Naive thymus-derived CD4-positive, alpha-beta T cell (primary cell): Measurements from ENCODE around the gene SPAG16. TPM values are rescaled to one million over a fixed set of nuclear protein-coding genes. Genes with fewer than 3 reads are reported as not detected.

Source experiments
- ATAC-seq: fragments of 150-1000 bp; cut with Tn5 transposase; 2 replicates; pipeline ENCODE4 v1.10.0; 2021; ENCODE audit warnings: mild to moderate bottlenecking, moderate library complexity
- CTCF ChIA-PET: fragments of 350-600 bp; sonication (Branson Sonifier 250); formaldehyde crosslinking; loops from one replicate; lab custom pipeline; 2021; ENCODE audit warnings: antibody characterized with exemption; lab: Charles Lee
- POLR2A ChIA-PET: fragments of 350-600 bp; sonication (Branson Sonifier 250); formaldehyde crosslinking; loops from one replicate; lab custom pipeline; 2021; ENCODE audit warnings: antibody characterized with exemption, inconsistent platforms; lab: Charles Lee
- DNase-seq, 9 donors: peaks; one replicate each; pipeline versions ENCODE4 v3.0.0 to v3.0.0-alpha.2; 2020 to 2022; ENCODE audit warnings: mixed read lengths in 1 of 9
- H3K27ac ChIP-seq: one replicate; pipeline ENCODE4 v1.7.0; 2013; ENCODE audit warnings: mild to moderate bottlenecking, low read depth, low read length, moderate library complexity
- H3K27me3 ChIP-seq, 2 donors: one replicate each; pipeline ENCODE4 v1.7.0; 2013; ENCODE audit warnings: low read length in 2 of 2, mild to moderate bottlenecking in 2 of 2, moderate library complexity in 2 of 2; ENCODE audit not compliant: control insufficient read depth in 2 of 2, insufficient read depth in 2 of 2
- H3K36me3 ChIP-seq, 3 experiments: 1 replicate in 2 of 3; 2 replicates in 1 of 3; pipeline ENCODE4 v1.7.0; 2013; ENCODE audit warnings: low read length in 3 of 3, mild to moderate bottlenecking in 3 of 3, moderate library complexity in 1 of 3; ENCODE audit not compliant: insufficient read depth in 3 of 3, control insufficient read depth in 2 of 3
- H3K4me1 ChIP-seq, 2 donors: one replicate each; pipeline ENCODE4 v1.7.0; 2013; ENCODE audit warnings: low read length in 2 of 2, mild to moderate bottlenecking in 2 of 2, moderate library complexity in 1 of 2; ENCODE audit not compliant: control insufficient read depth in 2 of 2, insufficient read depth in 2 of 2
- H3K4me3 ChIP-seq: 2 replicates; pipeline ENCODE4 v1.7.0; 2013; ENCODE audit warnings: mild to moderate bottlenecking, low read length
- H3K9me3 ChIP-seq, 3 experiments: 1 replicate in 2 of 3; 2 replicates in 1 of 3; pipeline ENCODE4 v1.7.0; 2013; ENCODE audit warnings: low read length in 3 of 3; ENCODE audit not compliant: control insufficient read depth in 2 of 3
- H3K27ac Mint-ChIP-seq, 9 donors: one replicate each; pipeline ENCODE4 v1.8.0; 2020 to 2022; ENCODE audit warnings: mixed read lengths in 9 of 9, mild to moderate bottlenecking in 8 of 9, moderate library complexity in 5 of 9, inconsistent platforms in 2 of 9
- H3K27me3 Mint-ChIP-seq, 5 donors: one replicate each; pipeline ENCODE4 v1.8.0; 2021 to 2022; ENCODE audit warnings: mixed read lengths in 5 of 5, mild to moderate bottlenecking in 1 of 5
- H3K36me3 Mint-ChIP-seq, 5 donors: one replicate each; pipeline ENCODE4 v1.8.0; 2020 to 2022; ENCODE audit warnings: mixed read lengths in 5 of 5, mild to moderate bottlenecking in 3 of 5, inconsistent platforms in 1 of 5
- H3K4me1 Mint-ChIP-seq, 7 donors: one replicate each; pipeline ENCODE4 v1.8.0; 2020 to 2022; ENCODE audit warnings: mixed read lengths in 7 of 7, mild to moderate bottlenecking in 3 of 7, inconsistent platforms in 1 of 7
- H3K4me3 Mint-ChIP-seq, 10 donors: one replicate each; pipeline ENCODE4 v1.8.0; 2020 to 2022; ENCODE audit warnings: mild to moderate bottlenecking in 10 of 10, mixed read lengths in 10 of 10, moderate library complexity in 6 of 10, inconsistent platforms in 2 of 10
- H3K9me3 Mint-ChIP-seq, 11 donors: one replicate each; pipeline ENCODE4 v1.8.0; 2020 to 2022; ENCODE audit warnings: mixed read lengths in 11 of 11, mild to moderate bottlenecking in 4 of 11, inconsistent platforms in 1 of 11, moderate library complexity in 1 of 11
- intact Hi-C, 2 donors: fragments of 100-400 bp; cut with micrococcal nuclease; formaldehyde crosslinking; loops; one replicate each; pipeline ENCODE4 v1.15.1; 2023
- polyA plus RNA-seq, 2 donors: library from polyadenylated mRNA; unstranded; fragments of 300-500 nt; fragmentation: Illumina TruSeq; gene quantifications; one replicate each; pipeline ENCODE4 v1.2.3, GENCODE V29; 2021
- total RNA-seq, 6 experiments: library from RNA in 5 of 6; stranded (reverse) in 5 of 6; gene quantifications; 1 replicate in 5 of 6; 2 replicates in 1 of 6; pipeline ENCODE4 v1.2.3 and lab custom pipeline; 2021 to 2026

SPAG16 gene
- total and polyA plus RNA-seq, 7 experiments from 2014 or later: 4.7 to 20.2 (median 7.4) TPM

DNA sequence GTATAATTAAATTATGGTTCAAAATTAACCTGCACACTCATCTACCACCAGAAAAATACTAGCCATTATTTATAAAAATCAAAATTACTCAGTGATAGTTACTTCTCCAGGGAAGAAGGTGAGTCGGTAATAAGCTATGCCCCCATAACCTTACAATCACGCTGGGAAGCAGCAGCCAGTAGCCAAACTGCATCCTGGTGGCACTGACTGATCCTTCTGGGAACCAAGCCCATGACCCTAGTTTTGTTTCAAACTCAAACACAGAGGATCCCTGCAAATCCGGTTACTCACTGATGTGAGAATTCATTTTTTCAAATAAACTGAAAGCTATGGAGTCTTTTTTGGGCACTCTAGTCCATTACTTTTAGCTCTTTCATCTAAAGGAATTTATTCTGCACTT lies 1038.4 kb downstream of the SPAG16 start:
- Histone ChIP-seq H3K27ac (no peak overlapping the region), H3K27me3 (no peaks in the 10 kb centered on the region), H3K4me1 (no peaks in the 10 kb centered on the region), H3K9me3 (no peaks in the 10 kb centered on the region), H3K36me3 (no peaks in the 10 kb centered on the region), H3K4me3 (no peak overlapping the region)
- ChIA-PET CTCF (no interaction called here), POLR2A (no interaction called here)
- Mint-ChIP-seq H3K36me3 (no peaks in the 10 kb centered on the region), H3K27me3 (peaks cover 0 to 4% (median 0%) of the 10 kb centered on the region in 5 donors), H3K9me3 (peaks cover 0 to 6% (median 0%) of the 10 kb centered on the region in 11 donors), H3K4me3 (no peak overlapping the region), H3K27ac (no peak overlapping the region), H3K4me1 (no peaks in the 10 kb centered on the region)
- ATAC-seq: no peak
- no peak for DNase-seq
- intact Hi-C loops: no loop called here

DNA sequence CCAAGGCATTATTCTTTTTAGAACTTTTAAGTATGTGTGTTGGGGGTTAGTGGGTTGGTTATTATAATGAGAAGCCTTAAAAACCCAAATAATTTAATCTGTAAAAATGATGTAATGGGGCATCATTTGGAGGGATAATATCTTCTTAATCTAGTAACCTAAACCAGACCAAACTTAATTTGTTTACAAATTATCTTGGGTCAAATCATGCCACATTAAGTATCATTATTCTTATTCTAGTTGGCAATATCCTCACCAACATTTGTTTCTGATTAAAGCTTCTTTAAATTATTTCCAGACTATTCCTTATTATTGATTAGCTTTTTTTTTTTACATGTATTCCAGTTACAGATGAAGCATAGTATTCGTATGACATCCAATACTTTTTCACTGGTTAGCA lies 1041.1 kb downstream of the SPAG16 start:
- no peaks in the 10 kb centered on the region for H3K4me1 ChIP-seq
- ATAC-seq: no peak
- Mint-ChIP-seq H3K9me3 (peaks cover 0 to 2% (median 0%) of the 10 kb centered on the region in 11 donors), H3K36me3 (no peaks in the 10 kb centered on the region), H3K4me3 (no peak overlapping the region), H3K27me3 (peaks cover 0 to 4% (median 0%) of the 10 kb centered on the region in 5 donors), H3K27ac (no peak overlapping the region), H3K4me1 (no peaks in the 10 kb centered on the region)
- DNase-seq: no peak
- ChIA-PET CTCF (no interaction called here), POLR2A (no interaction called here)
- intact Hi-C loops: no loop called here
- H3K27me3 ChIP-seq: no peaks in the 10 kb centered on the region
- H3K9me3 ChIP-seq: no peaks in the 10 kb centered on the region
- H3K4me3 ChIP-seq: no peak overlapping the region
- no peak overlapping the region for H3K27ac ChIP-seq
- H3K36me3 ChIP-seq: no peaks in the 10 kb centered on the region

DNA sequence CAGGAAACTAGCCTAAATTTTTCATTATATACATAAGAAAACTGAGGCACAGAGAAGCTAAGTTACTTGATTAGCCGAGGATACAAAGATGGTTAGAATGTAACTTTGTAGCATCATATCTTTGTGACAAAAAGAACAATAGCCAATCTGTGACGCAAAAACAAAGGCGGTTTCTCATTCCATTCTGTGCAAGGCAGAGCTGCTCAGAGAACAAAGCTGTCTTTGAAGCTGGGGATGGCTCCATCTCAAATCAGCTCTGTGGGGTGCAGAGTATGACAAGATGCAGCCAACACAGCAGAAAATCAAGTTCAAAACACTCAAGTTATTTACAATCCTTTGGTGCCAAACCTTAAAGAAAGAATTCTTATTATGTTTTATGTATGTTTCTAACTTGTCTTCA lies 1044.7 kb downstream of the SPAG16 start:
- no peak overlapping the region for H3K27ac ChIP-seq
- H3K27ac Mint-ChIP-seq: no peak overlapping the region
- intact Hi-C loops: no loop called here
- no peaks in the 10 kb centered on the region for H3K4me1 ChIP-seq
- ATAC-seq (no peak), DNase-seq (no peak)
- peaks cover 0 to 2% (median 0%) of the 10 kb centered on the region in 11 donors for H3K9me3 Mint-ChIP-seq
- no peaks in the 10 kb centered on the region for H3K36me3 ChIP-seq
- H3K27me3 Mint-ChIP-seq: peaks cover 0 to 4% (median 0%) of the 10 kb centered on the region in 5 donors
- H3K9me3 ChIP-seq: no peaks in the 10 kb centered on the region
- H3K36me3 Mint-ChIP-seq: no peaks in the 10 kb centered on the region
- no peaks in the 10 kb centered on the region for H3K27me3 ChIP-seq
- no peak overlapping the region for H3K4me3 Mint-ChIP-seq
- POLR2A ChIA-PET: no interaction called here
- CTCF ChIA-PET: no interaction called here
- H3K4me1 Mint-ChIP-seq: no peaks in the 10 kb centered on the region
- H3K4me3 ChIP-seq: no peak overlapping the region

DNA sequence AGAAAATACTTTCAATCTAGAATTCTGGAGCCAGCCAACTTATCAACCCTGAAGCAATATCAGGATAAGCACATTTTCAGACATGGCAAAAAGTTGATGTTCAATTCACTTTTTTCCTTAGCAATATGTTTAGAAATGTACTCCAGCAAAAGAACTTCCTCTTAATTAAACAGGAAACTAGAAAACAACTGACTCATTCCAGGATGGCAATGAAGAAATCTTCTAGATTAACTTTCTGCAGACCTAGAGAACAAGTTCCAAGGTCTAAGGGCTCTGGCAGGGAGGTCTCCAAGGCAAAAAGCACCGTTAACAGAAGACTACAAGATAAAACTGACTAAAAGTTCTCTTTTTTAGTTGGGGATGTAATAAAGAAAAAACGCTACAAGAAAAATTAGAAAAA lies 1057.4 kb downstream of the SPAG16 start:
- Mint-ChIP-seq H3K4me1 (no peaks in the 10 kb centered on the region), H3K9me3 (peaks cover 0 to 5% (median 0%) of the 10 kb centered on the region in 11 donors), H3K27ac (no peak overlapping the region), H3K4me3 (no peak overlapping the region), H3K36me3 (no peaks in the 10 kb centered on the region), H3K27me3 (no peaks in the 10 kb centered on the region)
- Histone ChIP-seq H3K9me3 (no peaks in the 10 kb centered on the region), H3K4me1 (no peaks in the 10 kb centered on the region), H3K27me3 (no peaks in the 10 kb centered on the region), H3K27ac (no peak overlapping the region), H3K36me3 (no peaks in the 10 kb centered on the region), H3K4me3 (no peak overlapping the region)
- ChIA-PET POLR2A (no interaction called here), CTCF (no interaction called here)
- DNase-seq: no peak
- intact Hi-C loops: no loop called here
- no peak for ATAC-seq

DNA sequence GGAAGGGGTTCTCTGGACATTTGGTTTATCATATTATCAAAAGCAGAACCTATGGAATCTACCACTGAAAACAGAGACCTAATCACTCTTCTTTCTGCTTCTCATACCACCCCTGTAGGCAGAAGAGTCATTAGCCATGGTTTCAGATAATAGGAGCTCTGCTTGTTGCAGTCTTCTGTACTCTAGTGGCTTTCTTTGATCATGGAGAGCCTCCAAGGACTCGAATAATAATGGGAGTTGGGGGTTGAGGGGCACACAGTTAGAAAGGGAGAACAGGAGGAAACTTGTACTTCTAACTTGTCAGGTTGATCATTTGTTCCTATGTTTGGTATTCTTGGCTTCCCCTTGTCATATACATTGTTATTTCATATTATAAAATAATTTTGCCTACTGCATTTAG lies 1074.2 kb downstream of the SPAG16 start:
- H3K9me3 ChIP-seq: no peaks in the 10 kb centered on the region
- no peaks in the 10 kb centered on the region for H3K36me3 ChIP-seq
- ChIA-PET POLR2A (no interaction called here), CTCF (no interaction called here)
- H3K36me3 Mint-ChIP-seq: no peaks in the 10 kb centered on the region
- no peak overlapping the region for H3K27ac ChIP-seq
- peaks cover 0 to 18% (median 9%) of the 10 kb centered on the region in 11 donors for H3K9me3 Mint-ChIP-seq
- H3K4me1 Mint-ChIP-seq: no peaks in the 10 kb centered on the region
- H3K27me3 ChIP-seq: no peaks in the 10 kb centered on the region
- H3K4me3 ChIP-seq: no peak overlapping the region
- no peak overlapping the region for H3K4me3 Mint-ChIP-seq
- no peak overlapping the region for H3K27ac Mint-ChIP-seq
- intact Hi-C loops: no loop called here
- no peaks in the 10 kb centered on the region for H3K27me3 Mint-ChIP-seq
- ATAC-seq: no peak
- DNase-seq: no peak
- no peaks in the 10 kb centered on the region for H3K4me1 ChIP-seq

DNA sequence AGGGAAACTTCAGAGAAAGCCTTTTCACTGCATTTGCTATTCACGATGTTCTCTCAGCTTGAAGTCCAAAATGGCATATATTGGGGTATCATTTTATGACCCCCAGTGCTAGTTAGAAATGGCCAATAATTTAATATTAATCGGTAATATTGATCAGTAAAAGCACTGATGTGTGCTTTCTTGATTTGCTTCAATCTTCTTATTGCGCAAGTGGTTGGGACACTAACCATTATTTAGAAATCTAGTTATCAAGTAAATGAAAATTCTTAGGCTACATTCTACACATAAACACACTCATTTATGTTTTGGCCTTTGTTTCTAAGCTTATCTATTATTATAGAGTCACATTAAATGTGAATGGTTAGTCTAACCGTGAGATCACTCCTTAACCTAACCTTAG lies 1076.9 kb downstream of the SPAG16 start:
- CTCF ChIA-PET: no interaction called here
- no peaks in the 10 kb centered on the region for H3K36me3 Mint-ChIP-seq

DNA sequence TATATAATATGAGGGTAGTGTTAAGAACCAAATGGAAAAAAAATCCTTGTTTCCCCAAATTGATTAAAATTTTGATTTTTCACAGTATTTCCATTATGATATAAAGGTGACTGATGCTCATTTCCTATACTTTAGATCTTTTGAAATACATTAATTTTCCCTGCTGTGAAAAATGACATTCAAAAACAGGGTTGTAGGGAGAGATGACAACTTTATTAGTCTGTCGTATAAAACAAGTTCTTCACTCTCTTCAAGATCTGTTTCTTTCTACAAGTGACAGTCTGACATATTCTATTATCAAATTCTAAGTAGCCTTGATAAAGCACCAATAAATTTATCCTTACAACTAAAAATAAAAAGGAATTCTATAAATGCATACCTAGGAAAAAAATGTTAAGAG lies 1081.3 kb downstream of the SPAG16 start:
- no peaks in the 10 kb centered on the region for H3K36me3 Mint-ChIP-seq

More for the DNA sequence above, 1076.9 kb downstream of the SPAG16 start:
- Histone ChIP-seq H3K4me3 (no peak overlapping the region), H3K27ac (no peak overlapping the region), H3K36me3 (no peaks in the 10 kb centered on the region), H3K9me3 (no peaks in the 10 kb centered on the region), H3K4me1 (no peaks in the 10 kb centered on the region), H3K27me3 (no peaks in the 10 kb centered on the region)
- DNase-seq: no peak
- no peak for ATAC-seq
- H3K4me1 Mint-ChIP-seq: no peaks in the 10 kb centered on the region
- intact Hi-C loops: no loop called here
- POLR2A ChIA-PET: no interaction called here
- no peak overlapping the region for H3K4me3 Mint-ChIP-seq
- H3K9me3 Mint-ChIP-seq: peaks cover 0 to 18% (median 9%) of the 10 kb centered on the region in 11 donors
- H3K27ac Mint-ChIP-seq: no peak overlapping the region
- peaks cover 0 to 6% (median 0%) of the 10 kb centered on the region in 5 donors for H3K27me3 Mint-ChIP-seq

More for the DNA sequence above, 1081.3 kb downstream of the SPAG16 start:
- Mint-ChIP-seq H3K9me3 (peaks cover 0 to 5% (median 0%) of the 10 kb centered on the region in 11 donors), H3K4me3 (no peak overlapping the region), H3K4me1 (no peaks in the 10 kb centered on the region), H3K27me3 (peaks cover 0 to 6% (median 0%) of the 10 kb centered on the region in 5 donors), H3K27ac (no peak overlapping the region)
- CTCF ChIA-PET: no interaction called here
- H3K36me3 ChIP-seq: no peaks in the 10 kb centered on the region
- intact Hi-C loops: no loop called here
- no peak overlapping the region for H3K27ac ChIP-seq
- H3K4me3 ChIP-seq: no peak overlapping the region
- no peak for ATAC-seq
- POLR2A ChIA-PET: no interaction called here
- H3K9me3 ChIP-seq: no peaks in the 10 kb centered on the region
- H3K27me3 ChIP-seq: no peaks in the 10 kb centered on the region
- no peaks in the 10 kb centered on the region for H3K4me1 ChIP-seq
- no peak for DNase-seq
